DOHH2 (cell line): ENCODE data around the gene ZSCAN12.

Source experiments
- H3F3A ChIP-seq: fragments of 200-600 bp; sonication (generic), shearing (Covaris generic); 2 replicates; pipeline ENCODE4 v1.6.0; 2016; ENCODE audit warnings: antibody characterized with exemption, mild to moderate bottlenecking; ENCODE audit not compliant: control insufficient read depth, insufficient read depth
- H3K27ac ChIP-seq: fragments of 200-600 bp; sonication (generic); 2 replicates; pipeline ENCODE4 v1.5.1; 2014; ENCODE audit warnings: low read depth, mild to moderate bottlenecking, low read length, moderate library complexity
- H3K27me3 ChIP-seq: fragments of 200-600 bp; sonication (generic); 2 replicates; pipeline ENCODE4 v1.6.1; 2014; ENCODE audit warnings: mild to moderate bottlenecking, low read length, mixed read lengths; ENCODE audit not compliant: control insufficient read depth
- H3K36me3 ChIP-seq: fragments of 200-600 bp; sonication (generic); 2 replicates; pipeline ENCODE4 v1.6.1; 2014; ENCODE audit warnings: mild to moderate bottlenecking, low read length, moderate library complexity, mixed read lengths; ENCODE audit not compliant: control insufficient read depth
- H3K4me1 ChIP-seq: fragments of 200-600 bp; sonication (generic); 2 replicates; pipeline ENCODE4 v1.6.1; 2014; ENCODE audit warnings: mild to moderate bottlenecking, low read length, mixed read lengths; ENCODE audit not compliant: control insufficient read depth
- H3K4me2 ChIP-seq: fragments of 200-600 bp; sonication (generic); 2 replicates; pipeline ENCODE4 v1.6.0; 2014; ENCODE audit warnings: mild to moderate bottlenecking, low read length, moderate library complexity
- H3K4me3 ChIP-seq: fragments of 200-600 bp; sonication (generic); 2 replicates; pipeline ENCODE4 v1.5.1; 2014; ENCODE audit warnings: mild to moderate bottlenecking, low read length, mixed read lengths
- H3K79me2 ChIP-seq: fragments of 200-600 bp; sonication (generic); 2 replicates; pipeline ENCODE4 v1.6.1; 2014; ENCODE audit warnings: mild to moderate bottlenecking, low read length, mixed read lengths; ENCODE audit not compliant: control insufficient read depth
- H3K9me2 ChIP-seq: fragments of 200-600 bp; sonication (generic); replicated peaks from 2 replicates; pipeline ENCODE4 v1.6.1; 2014; ENCODE audit warnings: mild to moderate bottlenecking, low read length, mixed read lengths; ENCODE audit not compliant: control insufficient read depth
- H3K9me3 ChIP-seq: fragments of 200-600 bp; sonication (generic); 2 replicates; pipeline ENCODE4 v1.6.1; 2014; ENCODE audit warnings: antibody characterized with exemption, low read length, mixed read lengths; ENCODE audit not compliant: control insufficient read depth, insufficient read depth
- H4K20me1 ChIP-seq: fragments of 200-600 bp; sonication (generic); 2 replicates; pipeline ENCODE4 v1.6.0; 2014; ENCODE audit warnings: low read depth, mild to moderate bottlenecking, antibody characterized with exemption, low read length, moderate library complexity; ENCODE audit not compliant: control insufficient read depth, insufficient read depth
- EZH2phosphoT487 ChIP-seq: fragments of 200-600 bp; sonication (generic); IDR thresholded peaks from 2 replicates; pipeline ENCODE4 v1.6.1; 2017; ENCODE audit warnings: borderline replicate concordance, mild to moderate bottlenecking, antibody characterized with exemption, low read length, moderate library complexity, mixed read lengths
- TF ChIP-seq, protein P1 (sequence below): fragments of 200-600 bp; sonication (generic); IDR thresholded peaks from one replicate; pipeline ENCODE4 v1.5.1; 2014; ENCODE audit warnings: antibody characterized with exemption, mild to moderate bottlenecking, low read depth, low read length; ENCODE audit not compliant: poor library complexity, severe bottlenecking

ZSCAN12 gene

DNA sequence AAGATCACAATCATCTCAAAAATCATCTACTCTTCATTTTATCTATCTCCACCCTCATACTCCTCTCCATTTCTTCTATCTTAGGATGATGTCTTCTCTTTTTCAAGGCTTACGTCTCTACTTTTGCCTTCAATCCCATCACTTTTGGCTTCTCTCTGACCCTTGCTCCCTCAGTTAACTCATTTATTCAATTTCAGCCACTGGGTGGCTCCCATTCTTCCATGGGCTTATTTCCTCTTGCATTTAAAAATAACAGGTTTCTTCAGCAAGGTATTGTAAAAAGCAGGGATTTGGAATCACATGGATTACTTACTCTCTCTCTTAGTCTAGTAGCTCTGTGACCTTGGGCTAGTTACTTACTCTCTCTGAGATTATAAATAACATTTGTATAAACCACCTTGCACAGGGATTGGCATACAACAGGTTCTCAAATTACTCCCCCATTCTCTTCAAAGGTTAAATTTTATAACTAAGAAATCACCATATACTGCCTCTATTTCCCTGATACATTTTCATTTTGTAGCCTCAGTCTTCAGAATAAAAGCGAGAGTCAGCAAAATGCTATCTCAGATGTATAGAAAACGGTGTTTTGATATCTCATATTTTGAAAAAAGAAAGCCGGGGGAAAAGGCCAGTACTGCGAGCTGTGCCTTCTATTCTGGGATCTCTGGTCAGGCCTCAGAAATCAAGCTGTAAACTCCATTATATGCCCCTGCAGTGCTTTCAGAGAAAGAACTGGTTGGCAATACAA lies 5.5 kb downstream of the ZSCAN12 start:
- H3K36me3 ChIP-seq = peaks cover 42% of the 10 kb centered on the region
- H4K20me1 ChIP-seq = no peaks in the 10 kb centered on the region
- no peaks in the 10 kb centered on the region for H3F3A ChIP-seq
- H3K9me2 ChIP-seq = no peaks in the 10 kb centered on the region
- H3K27ac ChIP-seq = no peak overlapping the region
- H3K4me2 ChIP-seq = no peak overlapping the region
- H3K79me2 ChIP-seq = peaks cover 44% of the 10 kb centered on the region
- peaks cover 13% of the 10 kb centered on the region for H3K4me1 ChIP-seq
- H3K4me3 ChIP-seq = no peak overlapping the region
- TF ChIP-seq, protein P1, sequence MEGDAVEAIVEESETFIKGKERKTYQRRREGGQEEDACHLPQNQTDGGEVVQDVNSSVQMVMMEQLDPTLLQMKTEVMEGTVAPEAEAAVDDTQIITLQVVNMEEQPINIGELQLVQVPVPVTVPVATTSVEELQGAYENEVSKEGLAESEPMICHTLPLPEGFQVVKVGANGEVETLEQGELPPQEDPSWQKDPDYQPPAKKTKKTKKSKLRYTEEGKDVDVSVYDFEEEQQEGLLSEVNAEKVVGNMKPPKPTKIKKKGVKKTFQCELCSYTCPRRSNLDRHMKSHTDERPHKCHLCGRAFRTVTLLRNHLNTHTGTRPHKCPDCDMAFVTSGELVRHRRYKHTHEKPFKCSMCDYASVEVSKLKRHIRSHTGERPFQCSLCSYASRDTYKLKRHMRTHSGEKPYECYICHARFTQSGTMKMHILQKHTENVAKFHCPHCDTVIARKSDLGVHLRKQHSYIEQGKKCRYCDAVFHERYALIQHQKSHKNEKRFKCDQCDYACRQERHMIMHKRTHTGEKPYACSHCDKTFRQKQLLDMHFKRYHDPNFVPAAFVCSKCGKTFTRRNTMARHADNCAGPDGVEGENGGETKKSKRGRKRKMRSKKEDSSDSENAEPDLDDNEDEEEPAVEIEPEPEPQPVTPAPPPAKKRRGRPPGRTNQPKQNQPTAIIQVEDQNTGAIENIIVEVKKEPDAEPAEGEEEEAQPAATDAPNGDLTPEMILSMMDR = no peak
- TF ChIP-seq EZH2phosphoT487 = no peak
- H3K9me3 ChIP-seq = no peaks in the 10 kb centered on the region
- no peaks in the 10 kb centered on the region for H3K27me3 ChIP-seq

DNA sequence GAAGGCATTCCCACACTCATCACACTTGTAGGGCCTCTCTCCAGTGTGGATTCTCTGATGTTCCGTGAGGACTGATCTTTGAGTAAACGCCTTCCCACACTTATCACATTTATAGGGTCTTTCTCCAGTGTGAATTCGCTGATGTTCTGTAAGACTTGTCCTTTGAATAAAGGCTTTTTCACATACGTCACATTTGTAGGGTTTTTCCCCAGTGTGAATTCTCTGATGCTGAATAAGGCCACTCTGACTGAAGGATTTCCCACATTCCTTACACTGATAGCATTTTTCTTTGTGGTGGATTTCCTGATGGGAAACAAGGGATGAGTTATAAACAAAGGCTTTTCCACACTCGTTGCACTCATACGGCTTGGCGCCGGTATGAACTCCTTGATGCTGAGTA lies 8.9 kb downstream of the ZSCAN12 start:
- TF ChIP-seq, protein P1 = no peak
- no peak for TF ChIP-seq EZH2phosphoT487
- Histone ChIP-seq H4K20me1 (no peaks in the 10 kb centered on the region), H3K36me3 (peaks cover 32% of the 10 kb centered on the region), H3K4me1 (no peaks in the 10 kb centered on the region), H3K27me3 (no peaks in the 10 kb centered on the region), H3K9me3 (no peaks in the 10 kb centered on the region), H3K4me2 (no peak overlapping the region), H3K79me2 (peaks cover 25% of the 10 kb centered on the region), H3F3A (no peaks in the 10 kb centered on the region), H3K4me3 (no peak overlapping the region), H3K9me2 (no peaks in the 10 kb centered on the region), H3K27ac (no peak overlapping the region)

DNA sequence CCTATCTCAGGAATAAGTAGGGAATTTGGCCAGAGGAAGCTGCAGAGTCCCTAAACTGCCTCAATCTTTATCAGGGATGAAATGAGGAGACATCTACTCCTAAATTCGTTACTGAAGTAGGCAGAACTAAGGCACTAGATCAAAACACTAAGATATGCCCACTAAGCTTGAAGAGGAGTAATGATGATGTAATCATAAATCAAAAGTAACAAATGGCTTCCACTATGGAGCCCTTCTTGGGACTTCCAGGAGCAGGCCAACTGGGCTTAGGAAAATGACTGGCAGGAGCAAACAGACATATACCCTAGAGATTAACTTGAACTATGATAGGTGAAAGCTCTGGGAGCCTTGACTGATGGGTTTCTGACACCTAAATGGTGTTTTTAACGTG lies 15.4 kb downstream of the ZSCAN12 start:
- Histone ChIP-seq H3K9me2 (no peaks in the 10 kb centered on the region), H3F3A (no peaks in the 10 kb centered on the region), H3K9me3 (no peaks in the 10 kb centered on the region), H3K4me3 (no peak overlapping the region), H3K4me2 (no peak overlapping the region), H3K36me3 (peaks cover 46% of the 10 kb centered on the region), H3K4me1 (no peaks in the 10 kb centered on the region), H3K27ac (no peak overlapping the region), H3K27me3 (no peaks in the 10 kb centered on the region), H4K20me1 (no peaks in the 10 kb centered on the region), H3K79me2 (peaks cover 10% of the 10 kb centered on the region)
- TF ChIP-seq EZH2phosphoT487 = no peak
- TF ChIP-seq, protein P1 = no peak
